A549 (cell line): Measurements from ENCODE around the gene NFKBIE. TPM values are rescaled to one million over a fixed set of nuclear protein-coding genes. Genes with fewer than 3 reads are reported as not detected.

Experiments
- ATAC-seq, 2 experiments: fragments of 200-7000 bp in 1 of 2; fragments of >200 bp in 1 of 2; cut with Nextera tagmentation in 1 of 2; cut with Tn5 transposase in 1 of 2; 3 replicates each; pipeline versions ENCODE4 v1.8.0 to v1.9.1; 2018 to 2020; ENCODE audit warnings: mild to moderate bottlenecking in 1 of 2, moderate library complexity in 1 of 2
- CTCF ChIA-PET: fragments of 300-600 bp; sonication (Branson Sonifier 250); formaldehyde crosslinking; extraction: SDS; loops from one replicate; lab custom pipeline; 2021; ENCODE audit warnings: antibody characterized with exemption, inconsistent platforms; lab: Yijun Ruan, JAX
- POLR2A ChIA-PET: fragments of 350-600 bp; formaldehyde crosslinking; extraction: SDS; loops from one replicate; lab custom pipeline; 2021; ENCODE audit warnings: antibody characterized with exemption, inconsistent platforms; lab: Yijun Ruan, JAX
- DNase-seq, 2 experiments: peaks; one replicate each; pipeline versions ENCODE4 v3.0.0 to v3.0.0-alpha.2; 2011 to 2016; ENCODE audit warnings: low read depth in 1 of 2, low spot score in 1 of 2
- FAIRE-seq: peaks from 2 replicates; lab custom pipeline; 2011; peaks lifted over from hg19 to GRCh38; lab: Jason Lieb, UNC
- H3K27ac ChIP-seq, 2 experiments: fragments of >200 bp; sonication (Bioruptor Twin); formaldehyde crosslinking; 3 replicates each; pipeline ENCODE4 v1.5.1; 2016 to 2017
- H3K4me1 ChIP-seq: fragments of >200 bp; sonication (Bioruptor Twin); formaldehyde crosslinking; 3 replicates; pipeline ENCODE4 v1.6.1; 2016
- H3K4me2 ChIP-seq: fragments of >200 bp; sonication (Bioruptor Twin); formaldehyde crosslinking; 3 replicates; pipeline ENCODE4 v1.6.1; 2016
- H3K4me3 ChIP-seq: fragments of >200 bp; sonication (Bioruptor Twin); formaldehyde crosslinking; 3 replicates; pipeline ENCODE4 v1.5.1; 2016
- H3K9me3 ChIP-seq: fragments of >200 bp; sonication (Bioruptor Twin); formaldehyde crosslinking; 3 replicates; pipeline ENCODE4 v1.6.1; 2016
- CTCF ChIP-seq: fragments of >200 bp; sonication (Bioruptor Twin); formaldehyde crosslinking; IDR thresholded peaks from 3 replicates; pipeline ENCODE4 v1.5.1; 2016
- E2F6 ChIP-seq: IDR thresholded peaks from 2 replicates; pipeline ENCODE4 v1.6.1; 2012; ENCODE audit warnings: low read depth, borderline replicate concordance
- EHMT2 ChIP-seq: fragments of 200-600 bp; sonication (generic); IDR thresholded peaks from 2 replicates; pipeline ENCODE4 v1.6.1; 2016; ENCODE audit warnings: antibody characterized with exemption, low read depth, mild to moderate bottlenecking, moderate library complexity
- ELK1 ChIP-seq: fragments of 150-350 bp; IDR thresholded peaks from 2 replicates; pipeline ENCODE4 v1.6.1; 2014; ENCODE audit warnings: low read depth, mild to moderate bottlenecking, low read length
- FOSB ChIP-seq: fragments of 250-450 bp; sonication (Bioruptor Pico); IDR thresholded peaks from 2 replicates; pipeline ENCODE4 v1.5.0; 2020; ENCODE audit warnings: mild to moderate bottlenecking, moderate library complexity
- HES2 ChIP-seq: fragments of >200 bp; sonication (Bioruptor Twin); formaldehyde crosslinking; IDR thresholded peaks from 2 replicates; pipeline ENCODE4 v1.6.1; 2016
- JUN ChIP-seq, 2 experiments: fragments of >200 bp; sonication (Bioruptor Twin); formaldehyde crosslinking; IDR thresholded peaks; 2 replicates in 1 of 2; 3 replicates in 1 of 2; pipeline ENCODE4 v1.6.1; 2016 to 2017
- NPAS2 ChIP-seq: fragments of 250-450 bp; sonication (Bioruptor Pico); IDR thresholded peaks from 2 replicates; pipeline ENCODE4 v1.8.0; 2022; ENCODE audit warnings: mild to moderate bottlenecking, moderate library complexity, borderline replicate concordance
- PBX3 ChIP-seq: IDR thresholded peaks from 2 replicates; pipeline ENCODE4 v1.6.1; 2012
- POLR2A ChIP-seq: IDR thresholded peaks from 2 replicates; pipeline ENCODE4 v1.6.1; 2012; ENCODE audit warnings: mild to moderate bottlenecking, low read length
- TP53 ChIP-seq: fragments of 250-450 bp; sonication (Bioruptor Pico); IDR thresholded peaks from 2 replicates; pipeline ENCODE4 v1.5.0; 2021; ENCODE audit warnings: mild to moderate bottlenecking, moderate library complexity
- WGBS: methylation state at CpG from one replicate; pipeline ENCODE4 v1.1.6; 2017; ENCODE audit errors: missing lambda C conversion rate; 5-methylcytosine and 5-hydroxymethylcytosine counted together
- polyA plus RNA-seq, 4 experiments: library from polyadenylated mRNA; depleted of rRNA in 3 of 4; stranded (reverse); fragments of >200 nt; fragmentation: RNase III in 1 of 4; extraction: RNeasy Plus Mini Kit Qiagen cat#74134 plus additional on column Dnase treatment in 1 of 4; gene quantifications; 2 replicates in 3 of 4; 3 replicates in 1 of 4; pipeline ENCODE4 v1.2.3, GENCODE V29; 2011 to 2017
- TF ChIP-seq, protein P1 (sequence below): fragments of 450-650 bp; IDR thresholded peaks from 2 replicates; pipeline ENCODE4 v1.6.1; 2014; ENCODE audit warnings: antibody characterized with exemption

Gene NFKBIE
- polyA plus RNA-seq, 2 of the 4 experiments (the other 2 are of a cell fraction): 6.0 to 6.3 TPM

DNA sequence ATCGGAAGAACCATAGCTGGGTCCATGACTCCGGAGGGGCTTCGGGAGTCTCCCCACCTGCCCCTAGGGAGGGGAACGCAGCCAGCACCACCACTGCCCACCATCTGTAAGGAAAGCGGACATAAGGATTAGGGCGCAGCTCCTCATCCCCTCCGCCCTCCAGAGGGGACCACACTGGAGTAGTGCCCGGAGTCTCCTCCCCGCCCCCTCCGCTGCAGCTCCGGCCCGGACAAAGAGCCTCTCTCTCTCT lies 8.7 kb downstream of the NFKBIE start:
- peak overlapping the region; percentile 88 for H3K4me2 ChIP-seq
- ATAC-seq (peak; percentile 26 to 51; a peak in 5 of 6 replicates), DNase-seq (no peak), FAIRE-seq (no peak)
- TF ChIP-seq FOSB (CRISPR knock-in tag) (no peak), TP53 (CRISPR knock-in tag) (no peak), POLR2A (no peak), NPAS2 (no peak), CTCF (no peak), EHMT2 (no peak), E2F6 (no peak)
- TF ChIP-seq, protein P1, sequence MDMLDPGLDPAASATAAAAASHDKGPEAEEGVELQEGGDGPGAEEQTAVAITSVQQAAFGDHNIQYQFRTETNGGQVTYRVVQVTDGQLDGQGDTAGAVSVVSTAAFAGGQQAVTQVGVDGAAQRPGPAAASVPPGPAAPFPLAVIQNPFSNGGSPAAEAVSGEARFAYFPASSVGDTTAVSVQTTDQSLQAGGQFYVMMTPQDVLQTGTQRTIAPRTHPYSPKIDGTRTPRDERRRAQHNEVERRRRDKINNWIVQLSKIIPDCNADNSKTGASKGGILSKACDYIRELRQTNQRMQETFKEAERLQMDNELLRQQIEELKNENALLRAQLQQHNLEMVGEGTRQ: no peak
- H3K4me1 ChIP-seq: peaks cover 31% of the 10 kb centered on the region
- H3K4me3 ChIP-seq: peak overlapping the region; percentile 96
- POLR2A ChIA-PET: interaction anchor here (1.2 to 1.7 kb wide), 2 partner anchors 10 to 160 kb away, joined by 4 to 38 read pairs; partner anchors contain the start of gene HSP90AB1
- WGBS: 7% methylated on average over 6 of the region's 12 CpGs
- H3K9me3 ChIP-seq: no peaks in the 10 kb centered on the region
- CTCF ChIA-PET: interaction anchor here (0.6 to 3.7 kb wide), 14 partner anchors 11 to 160 kb away, joined by 3 to 29 read pairs (median 4); partner anchors contain the start of genes HSP90AB1 and MYMX
- peak overlapping the region; percentile 93 to 99 for H3K27ac ChIP-seq

DNA sequence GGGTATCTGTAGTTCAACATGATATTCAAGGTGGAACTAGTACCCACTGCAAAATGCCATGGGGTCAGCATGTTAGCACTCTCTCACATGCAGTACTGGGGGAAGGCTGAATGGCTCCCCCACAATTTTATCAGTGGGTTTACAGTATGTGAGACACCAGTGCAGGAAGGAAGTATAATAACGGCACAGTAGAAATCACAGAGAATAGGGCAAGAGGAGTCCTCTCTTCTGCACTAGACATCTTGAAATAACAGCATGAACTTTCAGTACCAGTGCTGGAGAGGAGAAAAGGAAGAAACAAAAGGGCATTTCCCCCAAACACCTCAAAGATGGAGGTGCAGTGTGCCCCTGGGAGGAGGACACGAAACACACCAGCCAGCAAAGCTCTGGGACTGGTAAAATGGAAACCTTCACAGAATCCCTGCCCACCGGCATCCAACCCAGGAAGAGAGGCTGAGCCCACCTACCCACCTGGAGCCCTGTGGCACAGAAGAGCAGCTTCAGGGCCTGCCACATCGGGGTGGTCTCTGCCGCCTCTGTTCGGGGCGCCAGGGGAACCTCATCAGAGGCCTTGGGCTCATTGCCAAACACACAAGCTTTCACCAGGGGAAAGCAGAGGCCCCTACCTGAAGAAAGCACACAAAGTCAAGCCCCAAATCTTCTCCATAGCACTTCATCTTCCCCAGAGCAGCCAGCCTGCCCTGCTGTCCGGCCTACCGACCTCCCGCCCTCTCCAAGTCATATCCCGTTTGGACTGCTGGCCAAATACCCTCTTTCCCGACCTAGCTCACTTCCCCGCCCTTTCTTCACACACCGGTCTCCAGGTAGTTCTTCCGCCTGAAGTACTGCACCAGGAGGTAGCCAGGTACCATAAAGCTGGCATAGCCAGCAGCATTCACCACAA lies 9.2 kb downstream of the NFKBIE start:
- WGBS: 52% methylated on average over 15 of the region's 15 CpGs
- POLR2A ChIA-PET: interaction anchor here (1.2 to 1.7 kb wide), 3 partner anchors 9 to 160 kb away, joined by 4 to 38 read pairs (median 15); partner anchors contain the start of gene HSP90AB1
- FAIRE-seq: no peak
- peak; percentile 15 to 45 for ATAC-seq
- H3K9me3 ChIP-seq: no peaks in the 10 kb centered on the region
- TF ChIP-seq ELK1 (no peak), JUN (IDR thresholded peaks at IDR 0.05) (0 out of 5 replicates have a peak, but pooled peaks of 1 of the 2 experiments have one; percentile 2), HES2 (no peak), PBX3 (no peak)
- peak overlapping the region; percentile 96 for H3K4me3 ChIP-seq
- CTCF ChIA-PET: interaction anchor here (0.8 to 3.7 kb wide), 16 partner anchors 8 to 160 kb away, joined by 3 to 29 read pairs (median 4); partner anchors contain the start of gene HSP90AB1
- peak overlapping the region; percentile 88 for H3K4me2 ChIP-seq
- peaks cover 36% of the 10 kb centered on the region for H3K4me1 ChIP-seq
- DNase-seq: peak in 1 of 2 experiments; percentile 21
- H3K27ac ChIP-seq: peak overlapping the region; percentile 93 to 99
